Stimulated activated CD4-positive, alpha-beta T cell treated with anti-CD3 and anti-CD28 coated beads, Interleukin-15, amount 100 ng/mL, for 24 hours (primary cell): ENCODE results near the gene PCARE.

ENCODE experiments used
- DNase-seq: peaks from one replicate; pipeline ENCODE4 v3.0.0-alpha.2; 2020

The PCARE gene

DNA sequence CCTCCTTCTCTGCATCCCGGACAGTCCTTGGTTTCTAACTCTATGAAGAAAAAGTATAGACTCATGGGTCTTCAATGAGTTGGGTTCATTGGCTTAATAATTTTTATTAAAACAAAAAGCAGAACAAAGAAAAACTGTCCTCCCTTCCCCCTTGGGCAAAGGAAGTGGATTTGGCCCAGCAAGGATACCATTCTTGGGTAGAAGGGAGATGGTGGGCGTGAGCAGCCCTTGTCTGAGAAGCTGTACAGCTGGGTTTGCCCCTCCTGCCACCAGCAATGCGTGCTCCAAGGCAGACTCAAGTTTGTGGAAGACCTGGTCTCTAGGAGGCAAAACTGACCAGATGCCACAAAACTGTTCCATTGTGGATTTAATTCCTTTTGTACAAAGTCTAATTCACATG is 12.7 kb downstream of the PCARE start:
- no peak for DNase-seq

DNA sequence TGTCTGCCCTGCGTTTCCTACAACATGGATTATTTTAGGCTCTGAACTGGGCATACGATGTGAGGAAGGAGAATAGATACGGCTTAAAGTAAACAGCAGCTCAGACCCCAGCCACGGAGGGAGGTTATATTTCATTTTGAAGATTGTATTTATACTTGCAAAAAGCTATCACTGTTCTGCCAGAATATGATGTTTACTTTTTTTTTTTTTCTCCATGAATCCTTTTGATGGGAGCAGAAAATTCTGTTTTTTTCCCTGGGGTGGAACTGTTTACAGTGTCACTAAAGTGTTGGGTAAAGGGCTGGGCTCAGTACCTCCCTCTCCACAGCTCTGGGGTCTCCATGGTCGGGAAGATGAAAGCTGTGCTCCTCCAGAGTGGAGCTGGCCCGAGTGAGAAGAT is 13.1 kb downstream of the PCARE start:
- no peak for DNase-seq

DNA sequence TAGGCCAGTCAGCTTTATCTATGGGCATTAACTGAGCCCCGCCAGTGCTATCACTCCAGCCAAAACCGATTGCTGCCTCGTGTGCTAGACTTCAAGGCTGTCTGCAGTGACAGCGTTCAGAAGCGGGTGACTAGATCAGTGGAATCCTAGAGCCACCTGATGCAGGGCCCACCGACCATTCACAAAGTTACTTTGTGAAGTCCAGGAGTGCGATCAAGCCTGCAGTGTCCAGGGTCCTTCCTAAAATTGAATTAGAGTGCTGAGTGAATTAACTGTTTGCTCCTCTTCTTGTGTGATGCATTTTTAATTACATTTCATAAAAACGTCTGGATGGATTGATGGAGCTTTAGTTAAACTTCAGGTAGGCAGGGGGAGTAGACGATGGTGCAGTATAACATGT is 13.9 kb downstream of the PCARE start:
- no peak for DNase-seq

DNA sequence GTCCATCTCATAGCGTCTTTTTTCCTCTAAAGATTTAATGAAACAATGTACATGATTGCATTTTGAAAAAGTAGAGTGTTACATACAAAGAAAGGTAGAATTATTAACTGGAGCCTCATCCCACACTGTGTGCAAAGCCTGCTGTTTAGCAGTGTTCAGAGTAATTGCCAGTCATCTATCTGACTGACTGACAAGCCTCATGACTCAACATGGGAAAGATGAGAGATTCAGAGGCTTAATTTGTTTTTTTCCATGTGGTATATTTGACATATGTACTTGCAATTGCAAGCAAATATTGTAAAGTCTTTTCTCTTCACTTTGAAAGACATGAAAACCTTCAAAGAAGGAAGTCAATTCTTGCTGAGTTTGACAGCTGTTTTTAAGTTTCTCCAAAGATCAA is 14.7 kb downstream of the PCARE start:
- DNase-seq: no peak

DNA sequence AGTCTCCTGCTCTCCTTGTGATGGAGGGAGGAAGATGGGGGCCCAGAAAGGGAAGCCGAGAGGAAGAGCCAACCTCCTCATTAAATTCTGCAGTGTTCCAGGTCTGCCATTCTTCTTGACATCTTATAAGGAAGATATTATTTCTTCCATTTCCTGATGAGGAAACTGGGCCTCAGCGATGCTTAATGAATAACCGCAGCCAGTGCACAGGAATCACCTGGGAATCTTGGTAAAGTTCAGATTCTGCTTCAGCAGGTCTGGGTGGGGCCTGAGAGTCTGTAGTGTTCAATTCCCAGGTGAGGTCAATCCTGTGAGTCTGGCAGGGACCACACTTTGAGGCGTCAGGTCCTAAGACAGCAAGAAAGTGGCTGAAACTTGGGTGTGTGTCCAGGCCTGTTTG is 17.3 kb downstream of the PCARE start:
- no peak for DNase-seq

DNA sequence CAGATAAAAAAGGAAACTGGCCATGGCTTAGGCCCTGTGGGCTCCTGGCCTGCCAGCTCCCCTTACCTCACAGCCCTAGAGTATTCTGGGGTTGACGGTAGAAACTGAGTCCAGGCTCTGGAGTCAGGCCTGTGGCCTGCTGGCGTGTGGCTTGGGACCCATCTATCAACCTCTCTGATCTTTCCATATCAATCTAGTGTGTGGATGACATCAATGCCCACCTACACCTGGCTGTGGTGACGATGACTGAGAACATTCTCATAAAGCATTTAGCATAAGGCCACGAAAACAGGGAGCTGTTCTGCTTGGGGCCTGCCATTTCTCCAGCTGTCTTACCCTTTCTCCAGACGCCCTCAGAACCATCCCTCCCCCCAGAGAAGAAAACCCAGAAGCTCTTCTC is 17.9 kb downstream of the PCARE start:
- DNase-seq: no peak

DNA sequence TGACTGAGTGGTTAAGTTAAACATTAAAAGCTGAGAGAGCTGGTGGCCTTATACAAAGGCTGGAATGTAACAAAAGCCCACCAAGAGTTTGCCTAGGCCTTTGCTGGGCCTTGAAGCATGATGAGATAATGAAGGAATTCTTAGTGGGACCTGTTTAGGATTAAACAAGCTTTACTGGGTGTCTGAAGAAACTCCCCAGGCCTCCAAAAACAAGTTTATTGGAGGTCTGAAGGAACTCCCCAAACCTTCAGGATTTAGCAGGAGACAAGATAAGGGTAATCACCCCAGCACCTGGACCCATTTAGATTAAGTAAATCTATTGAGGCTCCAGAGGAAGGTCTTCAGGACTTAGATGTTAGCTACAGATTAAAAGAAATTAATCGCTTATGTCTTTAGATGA is 18.7 kb downstream of the PCARE start:
- no peak for DNase-seq

DNA sequence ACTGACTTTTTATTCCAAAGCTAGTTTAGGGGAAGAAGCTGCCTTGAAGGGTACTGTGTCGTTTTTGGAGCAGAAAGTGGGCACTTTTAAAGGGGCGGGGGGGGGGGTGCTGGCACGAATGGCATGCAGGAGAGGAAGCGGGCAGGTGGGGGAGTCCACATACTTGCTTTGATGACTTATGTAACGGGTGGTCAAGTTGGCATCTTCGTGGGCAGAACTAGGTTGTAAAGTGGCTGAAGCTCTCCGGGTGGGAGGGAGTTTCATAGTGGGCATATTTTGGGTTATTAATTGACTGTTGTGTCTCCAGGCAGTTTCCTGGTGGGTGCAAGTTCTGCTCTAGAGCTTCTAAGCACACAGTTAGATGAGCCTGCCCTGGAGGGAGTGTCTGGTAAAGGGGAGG is 19.9 kb downstream of the PCARE start:
- no peak for DNase-seq

DNA sequence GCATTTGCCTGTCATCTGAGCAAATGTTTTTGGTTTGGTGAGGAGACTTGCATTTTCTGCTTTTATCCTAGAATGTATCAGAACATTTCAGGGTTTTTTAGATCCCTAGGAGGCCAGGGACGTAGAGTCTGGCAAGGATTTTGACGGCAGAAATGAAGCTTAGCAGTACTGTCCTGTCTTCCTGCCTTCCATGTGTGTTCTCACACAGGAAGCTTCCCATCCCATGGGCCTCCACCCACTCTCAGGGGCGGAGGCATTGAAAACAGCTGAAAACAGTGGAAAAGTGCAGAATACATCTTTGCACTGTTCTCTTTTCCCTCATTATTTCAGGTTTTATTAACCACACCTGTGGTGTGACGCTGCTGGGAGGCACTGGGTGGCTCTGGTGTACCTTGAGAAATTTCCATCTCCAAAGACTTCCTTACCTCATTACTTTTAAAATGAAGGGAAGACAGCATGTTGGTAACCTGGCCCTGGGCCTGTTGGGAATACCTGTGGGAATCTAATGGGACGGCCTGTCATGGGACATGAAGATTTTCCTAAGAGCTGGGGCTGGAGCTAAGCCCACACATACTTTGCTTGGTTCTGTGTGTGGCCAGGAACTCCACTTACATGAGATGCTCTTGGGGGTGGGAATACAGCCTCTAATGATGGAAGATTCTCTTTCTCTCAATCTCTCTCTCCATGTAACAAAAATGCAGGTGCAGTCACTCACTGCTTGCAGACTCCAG is 20.5 kb downstream of the PCARE start:
- no peak for DNase-seq

DNA sequence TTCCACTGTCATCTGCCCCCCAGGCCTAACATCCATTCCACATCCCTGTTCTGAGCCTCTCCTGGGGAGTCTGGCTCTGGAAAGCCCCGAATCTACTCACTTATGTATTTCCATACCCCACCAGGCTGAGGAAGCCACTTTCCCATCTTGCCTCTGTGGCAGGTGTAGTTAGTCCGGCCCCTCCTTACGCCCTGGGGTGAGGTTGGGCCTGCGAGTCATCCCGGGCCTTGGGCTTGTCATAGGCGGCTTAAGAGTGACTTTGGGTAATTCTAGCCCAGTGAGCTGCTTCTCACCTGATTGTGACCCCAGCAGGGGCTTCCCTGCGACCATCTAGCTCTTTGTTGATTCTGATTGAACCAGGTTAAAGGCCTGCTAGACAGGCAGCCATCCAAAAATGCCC is 21.1 kb downstream of the PCARE start:
- DNase-seq: no peak

DNA sequence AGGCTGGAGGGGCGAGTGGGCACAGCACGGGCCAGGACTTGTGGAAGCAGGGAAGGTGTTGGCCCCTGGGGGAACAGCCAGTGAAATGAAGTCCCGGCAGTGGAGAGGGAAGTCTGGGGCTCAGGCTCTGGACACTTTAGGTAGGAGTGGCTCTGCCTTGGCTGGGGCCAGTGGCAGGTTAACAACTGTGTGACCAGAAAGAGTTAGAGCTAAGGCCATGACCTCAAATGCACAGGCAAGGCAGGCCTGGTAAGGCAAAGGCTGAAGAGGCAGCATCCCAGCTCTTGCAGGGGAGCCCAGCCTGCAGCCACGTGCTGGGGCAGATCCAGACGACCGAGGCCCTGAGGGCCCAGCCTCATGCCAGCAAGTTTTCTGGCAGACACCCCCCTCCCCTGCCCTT is 21.5 kb downstream of the PCARE start:
- no peak for DNase-seq

DNA sequence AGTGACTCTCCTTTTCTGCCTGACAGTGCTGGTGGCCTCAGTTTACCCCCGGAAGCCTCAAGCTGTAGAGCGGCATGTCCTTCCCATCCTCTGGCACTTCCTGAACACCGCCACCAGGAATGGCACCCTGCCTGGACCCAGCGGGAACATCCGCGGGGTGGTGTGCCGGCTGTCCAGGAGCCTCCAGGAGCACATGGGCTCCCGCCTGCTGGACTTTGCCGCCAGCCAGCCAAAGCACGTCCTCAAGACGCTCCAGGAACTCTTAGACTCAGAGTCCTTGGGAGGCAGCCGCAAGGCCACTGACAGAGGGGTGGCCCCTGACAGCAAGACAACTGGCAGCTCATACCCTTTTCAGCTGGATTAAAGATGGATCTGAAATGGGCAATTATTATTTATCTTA is 22.6 kb downstream of the PCARE start:
- DNase-seq: no peak

DNA sequence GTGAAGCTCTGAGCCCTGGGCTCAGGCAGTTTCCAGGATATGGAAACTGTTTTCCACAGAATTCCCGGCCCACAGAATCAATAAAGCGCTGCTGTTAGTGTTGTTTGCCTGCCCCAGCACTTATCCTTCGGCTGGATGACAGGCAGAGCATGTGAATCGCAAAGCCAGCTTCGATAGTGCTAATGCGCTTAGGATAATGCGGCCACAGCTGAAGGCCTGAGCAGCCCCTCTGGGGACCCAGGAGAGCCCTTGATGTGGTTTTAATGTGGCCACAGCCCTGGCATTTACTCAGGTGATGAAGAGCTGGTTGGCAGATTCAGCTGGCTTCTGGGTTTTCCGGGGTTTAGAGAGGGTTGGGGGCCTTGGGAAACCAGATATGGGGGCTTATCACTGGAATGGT is 23.7 kb downstream of the PCARE start:
- no peak for DNase-seq

DNA sequence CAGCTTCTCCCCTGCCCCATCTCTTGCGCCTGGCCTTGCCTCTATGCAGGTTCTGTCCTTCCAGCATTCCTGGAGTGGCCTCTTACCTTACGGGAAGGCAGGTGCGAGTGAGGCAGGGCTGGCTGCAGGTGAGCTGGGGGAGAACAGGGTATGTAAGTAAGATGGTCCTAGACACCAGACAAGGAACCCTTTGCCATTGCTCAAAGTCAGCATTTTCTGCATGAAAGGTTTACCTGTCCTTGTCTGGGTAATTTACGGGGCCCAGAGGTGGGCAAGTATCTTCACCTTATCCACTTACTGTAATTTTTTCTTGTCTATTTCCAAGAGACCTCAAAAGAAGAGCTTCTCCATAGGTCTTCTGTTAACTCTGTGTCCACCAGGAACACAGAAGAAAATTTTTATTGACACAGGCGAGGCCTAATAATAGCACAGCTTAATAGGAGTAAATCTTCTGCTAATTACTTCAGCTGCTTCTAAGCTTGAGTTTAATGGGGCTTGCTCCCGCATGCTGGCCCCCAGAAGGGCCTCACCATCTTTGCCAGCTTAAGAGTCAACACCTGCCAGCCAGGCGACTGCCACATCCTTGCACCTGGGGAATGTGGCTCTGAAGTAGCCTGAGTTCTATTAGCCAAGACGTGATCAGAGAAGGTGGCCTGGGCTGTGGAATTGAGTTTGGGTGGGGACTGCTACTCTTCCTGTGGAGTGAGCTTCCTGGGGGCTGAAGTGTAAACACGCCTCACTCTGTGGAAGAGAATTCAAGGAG is 27.1 kb downstream of the PCARE start:
- DNase-seq: no peak

DNA sequence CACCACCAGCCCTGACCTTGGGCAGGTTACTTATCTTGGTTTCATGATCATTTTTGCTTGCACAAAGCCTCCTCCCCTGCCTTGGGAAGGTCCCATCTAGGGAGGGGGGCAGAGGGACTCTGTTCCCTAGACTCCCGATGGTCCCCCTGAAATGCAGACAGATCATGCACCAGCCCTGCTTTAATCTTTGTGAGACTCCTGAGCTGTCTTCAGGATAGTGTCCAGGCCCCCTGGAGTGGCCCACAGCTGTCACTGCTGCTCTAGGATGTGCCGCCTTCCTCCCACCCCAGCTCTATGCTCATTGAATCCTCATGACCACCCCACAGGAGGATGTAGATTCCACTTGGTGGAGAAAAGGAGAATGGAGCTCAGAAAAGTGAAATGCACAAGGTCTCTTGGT is 28.0 kb downstream of the PCARE start:
- no peak for DNase-seq

DNA sequence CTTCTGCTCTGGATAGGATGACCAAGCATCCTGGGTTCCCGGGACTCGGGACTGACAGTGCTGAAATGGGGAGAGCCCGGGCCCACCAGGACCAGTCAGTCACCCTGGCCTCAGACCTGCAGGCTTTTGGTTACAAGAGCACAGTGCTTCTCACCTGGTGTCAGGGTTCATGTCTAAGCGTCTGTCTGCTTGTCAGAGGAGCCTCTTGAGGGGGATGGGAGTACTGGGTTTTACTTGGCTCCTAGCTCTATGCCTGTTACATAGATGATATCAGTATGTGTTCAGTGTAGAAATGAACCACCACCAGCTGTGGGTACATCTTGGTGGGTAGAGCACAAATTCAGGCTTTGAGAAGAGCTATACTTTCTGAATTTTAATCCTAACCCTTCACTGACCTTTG is 29.9 kb downstream of the PCARE start:
- DNase-seq: no peak

DNA sequence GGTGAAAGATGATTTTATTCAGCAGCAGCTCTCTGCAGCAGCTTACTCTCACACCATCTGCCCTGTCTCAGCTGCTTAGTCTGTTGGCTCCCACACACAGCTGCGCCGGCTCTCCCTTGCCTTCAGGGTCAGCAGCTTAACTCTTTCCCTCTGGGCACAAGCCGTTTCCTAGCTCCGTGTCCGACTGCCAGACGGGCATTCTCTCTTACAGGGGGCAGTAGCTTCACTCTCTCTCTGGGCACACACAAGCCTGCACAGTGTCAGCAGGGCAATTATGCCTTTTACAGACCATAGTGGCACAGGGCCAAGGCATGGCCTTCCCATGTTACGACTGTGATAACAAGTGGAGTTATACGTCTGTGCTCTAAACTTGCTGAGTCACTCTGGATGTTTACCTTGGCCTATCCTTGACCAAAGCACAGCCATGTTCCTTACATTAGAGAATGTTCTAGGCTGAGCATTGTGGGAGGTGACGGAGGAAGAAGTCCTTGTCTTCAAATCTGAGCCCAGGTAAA is 31.7 kb downstream of the PCARE start:
- DNase-seq: no peak

DNA sequence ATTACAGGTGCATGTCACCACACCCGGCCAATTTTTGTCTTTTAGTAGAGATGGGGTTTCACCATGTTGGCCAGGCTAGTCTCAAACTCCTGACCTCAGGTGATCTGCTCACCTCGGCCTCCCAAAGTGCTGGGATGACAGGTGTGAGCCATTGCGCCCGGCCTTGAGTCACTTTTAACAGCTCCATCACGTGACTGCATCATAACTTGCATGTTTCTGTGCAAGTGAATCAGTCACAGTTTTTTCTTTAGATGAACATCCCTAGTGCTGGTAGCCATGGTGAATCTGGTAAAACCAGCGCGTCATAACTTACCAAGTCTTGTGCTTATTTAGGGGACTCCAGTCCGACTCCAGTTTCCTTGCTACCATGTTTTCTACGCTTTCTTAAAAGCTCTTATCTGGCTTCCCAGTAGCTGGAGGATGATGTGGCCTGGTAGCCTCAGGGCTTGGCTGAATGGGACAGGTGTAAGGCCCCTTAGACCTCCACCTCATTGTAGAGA is 33.1 kb downstream of the PCARE start:
- no peak for DNase-seq

DNA sequence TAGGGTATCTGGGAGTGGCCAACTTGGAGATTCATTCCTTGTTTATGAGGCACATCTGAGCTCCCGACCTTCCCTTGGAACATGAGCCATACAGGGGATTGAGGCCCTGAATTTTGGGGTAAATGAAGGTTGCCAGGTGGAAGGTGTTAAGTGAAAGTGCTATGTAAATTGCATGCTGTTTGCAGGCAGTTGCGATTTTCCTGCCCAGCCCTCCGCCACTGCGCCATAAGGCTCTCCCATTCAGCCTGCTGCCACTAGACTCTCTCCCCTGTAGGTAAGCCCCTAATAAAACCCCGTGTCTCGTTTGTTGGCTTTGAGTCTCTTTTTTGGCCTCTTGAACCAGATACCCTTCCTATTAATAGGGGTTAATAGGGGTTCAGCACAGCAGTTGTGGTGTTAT is 33.8 kb downstream of the PCARE start:
- DNase-seq: no peak

DNA sequence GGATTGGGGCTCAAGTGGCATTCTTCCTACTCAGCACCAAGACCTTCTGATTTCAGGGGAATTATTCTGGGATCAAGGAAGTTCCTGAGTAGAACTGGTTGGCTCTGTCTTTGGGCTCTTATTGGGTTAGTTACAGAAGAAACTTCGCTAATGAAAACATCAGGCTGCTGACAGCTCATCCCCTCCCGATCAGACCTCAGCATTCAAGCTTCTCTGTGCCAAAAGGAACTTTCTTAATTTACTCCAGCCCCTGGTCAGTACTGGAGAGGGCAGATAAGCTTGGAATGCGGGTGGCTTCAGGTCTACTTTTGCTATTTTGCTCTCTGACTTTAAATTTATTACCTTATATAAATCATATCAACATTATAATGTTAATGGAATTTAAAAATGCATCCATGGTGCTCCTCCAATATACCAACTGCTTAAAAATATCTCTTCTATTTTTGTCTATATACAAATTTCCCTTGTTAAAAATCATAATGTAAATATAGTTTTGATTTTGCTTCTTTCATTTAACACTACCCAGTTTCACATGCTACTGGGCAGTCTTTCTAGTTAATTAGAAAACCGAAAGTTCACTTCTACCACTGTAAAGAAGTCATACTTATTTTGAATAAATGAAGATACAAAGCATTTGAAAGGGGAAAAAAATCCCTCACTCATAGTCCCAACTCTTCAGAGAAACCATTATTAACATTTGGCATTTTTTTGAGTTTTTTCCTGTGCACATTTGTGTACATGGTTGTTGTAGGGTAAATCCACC is 34.4 kb downstream of the PCARE start:
- DNase-seq: no peak

DNA sequence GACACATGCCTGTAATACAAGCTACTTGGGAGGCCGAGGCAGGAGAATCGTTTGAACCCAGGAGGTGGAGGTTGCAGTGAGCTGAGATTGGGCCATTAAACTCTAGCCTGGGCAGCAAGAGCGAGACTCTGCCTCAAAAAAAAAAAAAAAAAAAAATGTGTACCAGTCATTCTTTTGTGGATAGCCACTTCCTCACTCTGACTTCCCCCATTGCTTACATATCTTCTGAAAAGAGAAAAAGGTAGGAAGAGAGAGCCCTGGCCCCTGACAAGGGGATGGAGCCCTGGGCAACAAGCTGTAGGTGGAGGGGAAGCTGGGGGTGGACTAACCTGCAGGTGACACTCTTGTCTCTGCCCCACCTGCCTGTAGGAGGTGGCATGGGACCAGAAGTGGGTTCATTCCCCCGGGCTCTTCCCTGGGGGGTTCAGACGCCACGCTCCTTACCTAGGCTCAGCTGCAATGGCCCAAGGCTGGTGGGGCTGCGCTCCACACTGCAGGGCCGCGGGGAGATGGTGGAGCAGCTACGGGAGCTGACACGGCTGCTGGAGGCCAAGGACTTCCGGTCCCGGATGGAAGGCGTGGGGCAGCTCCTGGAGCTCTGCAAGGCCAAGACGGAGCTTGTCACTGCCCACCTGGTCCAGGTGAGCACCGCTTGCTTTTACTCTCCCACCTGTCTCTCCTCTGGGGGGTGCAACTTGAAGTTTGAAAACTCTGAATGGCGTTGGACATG is 39.1 kb downstream of the PCARE start:
- no peak for DNase-seq

DNA sequence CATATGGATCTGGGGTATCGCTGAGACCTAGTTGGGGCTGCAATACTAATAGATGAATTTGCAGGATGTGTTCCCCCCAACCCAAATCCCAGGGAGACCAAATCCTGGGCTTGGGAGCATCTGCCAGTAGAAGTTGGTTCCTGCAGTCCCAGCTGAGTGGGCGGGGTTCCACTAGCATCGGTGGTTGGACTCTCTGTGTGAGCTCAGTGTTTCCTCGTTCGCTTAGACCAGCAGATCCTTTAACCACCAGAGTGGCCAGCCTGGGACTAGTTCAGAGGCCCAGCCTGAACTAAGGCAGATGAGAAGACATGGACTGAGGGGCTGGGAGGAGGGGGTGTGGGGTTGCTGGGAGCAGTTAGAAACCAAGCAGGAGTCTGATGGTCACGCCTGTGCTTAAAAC is 40.7 kb downstream of the PCARE start:
- DNase-seq: no peak

DNA sequence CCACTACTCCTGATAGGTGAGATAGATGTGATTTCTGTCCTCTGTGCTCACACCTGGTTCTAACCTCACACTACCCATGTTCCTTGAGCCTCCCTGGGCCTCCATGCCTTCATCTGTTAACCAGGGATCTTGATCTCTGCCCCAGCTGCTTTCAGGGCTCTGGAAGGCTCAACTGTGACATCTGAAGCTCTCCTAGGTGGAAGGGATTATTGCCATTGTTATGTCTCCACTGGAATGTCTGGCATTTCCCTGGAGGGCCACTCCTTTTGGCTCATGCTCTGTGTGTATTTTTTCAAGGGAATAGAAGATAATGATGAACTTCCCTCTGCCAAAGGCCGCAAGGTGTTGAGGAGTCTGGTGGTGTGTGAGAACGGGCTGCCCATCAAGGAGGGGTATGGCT is 41.2 kb downstream of the PCARE start:
- DNase-seq: no peak
